ENCODE measurements around the gene SLC6A20. TPM values are rescaled to one million over a fixed set of nuclear protein-coding genes. Genes with fewer than 3 reads are reported as not detected.

Gene SLC6A20
- total RNA-seq, 2 donors from 2014 or later = not detected

GRCh38 chr3:45741247-45741646 lies 55.1 kb downstream of the SLC6A20 start:
- no peak for DNase-seq (ENCODE audit: low spot score)
- H3K27ac ChIP-seq = no peak overlapping the region
- H3K36me3 ChIP-seq = peaks cover 85% of the 10 kb centered on the region
- no peak for TF ChIP-seq CTCF (IDR thresholded peaks at IDR 0.05)
- H3K4me1 ChIP-seq = no peaks in the 10 kb centered on the region
- no peaks in the 10 kb centered on the region for H3K27me3 ChIP-seq
- H3K9me3 ChIP-seq = no peaks in the 10 kb centered on the region
- H3K4me3 ChIP-seq = no peak overlapping the region

- H3K27ac ChIP-seq = no peak overlapping the region
- DNase-seq (ENCODE audit: low spot score) = no peak
- no peaks in the 10 kb centered on the region for H3K4me1 ChIP-seq
- no peak overlapping the region for H3K4me3 ChIP-seq
- peaks cover 88% of the 10 kb centered on the region for H3K36me3 ChIP-seq
- TF ChIP-seq CTCF (IDR thresholded peaks at IDR 0.05) = no peak
- H3K9me3 ChIP-seq = no peaks in the 10 kb centered on the region
- H3K27me3 ChIP-seq = no peaks in the 10 kb centered on the region
Measured at GRCh38 chr3:45739991-45740390, 56.3 kb downstream of the SLC6A20 start.

- no peak overlapping the region for H3K4me3 ChIP-seq
- peaks cover 99% of the 10 kb centered on the region for H3K36me3 ChIP-seq
- H3K9me3 ChIP-seq = no peaks in the 10 kb centered on the region
- H3K4me1 ChIP-seq = no peaks in the 10 kb centered on the region
- TF ChIP-seq CTCF (IDR thresholded peaks at IDR 0.05) = no peak
- H3K27ac ChIP-seq = no peak overlapping the region
- no peaks in the 10 kb centered on the region for H3K27me3 ChIP-seq
- no peak for DNase-seq (ENCODE audit: low spot score)
Measured at GRCh38 chr3:45737234-45737633, 59.1 kb downstream of the SLC6A20 start.

GRCh38 chr3:45736707-45737106 lies 59.6 kb downstream of the SLC6A20 start:
- DNase-seq (ENCODE audit: low spot score) = no peak
- no peaks in the 10 kb centered on the region for H3K4me1 ChIP-seq
- H3K27ac ChIP-seq = no peak overlapping the region
- no peaks in the 10 kb centered on the region for H3K9me3 ChIP-seq
- no peak for TF ChIP-seq CTCF (IDR thresholded peaks at IDR 0.05)
- H3K4me3 ChIP-seq = no peak overlapping the region
- H3K27me3 ChIP-seq = no peaks in the 10 kb centered on the region
- peaks cover 99% of the 10 kb centered on the region for H3K36me3 ChIP-seq

- H3K36me3 ChIP-seq = peaks cover 62% of the 10 kb centered on the region
- H3K27ac ChIP-seq = no peak overlapping the region
- TF ChIP-seq CTCF (IDR thresholded peaks at IDR 0.05) = no peak
- no peak for DNase-seq (ENCODE audit: low spot score)
- H3K9me3 ChIP-seq = no peaks in the 10 kb centered on the region
- no peak overlapping the region for H3K4me3 ChIP-seq
- no peaks in the 10 kb centered on the region for H3K4me1 ChIP-seq
- H3K27me3 ChIP-seq = no peaks in the 10 kb centered on the region
Measured at GRCh38 chr3:45730409-45731154, 65.8 kb downstream of the SLC6A20 start.

- peaks cover 61% of the 10 kb centered on the region for H3K36me3 ChIP-seq
- no peaks in the 10 kb centered on the region for H3K9me3 ChIP-seq
- no peak for TF ChIP-seq CTCF (IDR thresholded peaks at IDR 0.05)
- no peaks in the 10 kb centered on the region for H3K4me1 ChIP-seq
- no peaks in the 10 kb centered on the region for H3K27me3 ChIP-seq
- no peak for DNase-seq (ENCODE audit: low spot score)
- H3K27ac ChIP-seq = no peak overlapping the region
- no peak overlapping the region for H3K4me3 ChIP-seq
Measured at GRCh38 chr3:45729614-45730013, 66.7 kb downstream of the SLC6A20 start.
